B cell (primary cell): ENCODE measurements around the gene ZNRF2. TPM values are rescaled to one million over a fixed set of nuclear protein-coding genes. Genes with fewer than 3 reads are reported as not detected.

Experiments used
- ATAC-seq: fragments of 200-7000 bp; cut with Tn5 transposase; one replicate; pipeline ENCODE4 v1.10.0; 2021; ENCODE audit warnings: low read depth, mild to moderate bottlenecking, moderate number of reproducible peaks, moderate library complexity
- CTCF ChIA-PET: fragments of 350-600 bp; sonication (Branson Sonifier 250); formaldehyde crosslinking; loops from one replicate; lab custom pipeline; 2021; ENCODE audit warnings: antibody characterized with exemption, inconsistent platforms; lab: Charles Lee
- POLR2A ChIA-PET: fragments of 350-600 bp; sonication (Branson Sonifier 250); formaldehyde crosslinking; loops from one replicate; lab custom pipeline; 2021; ENCODE audit warnings: antibody characterized with exemption; lab: Charles Lee
- DNase-seq: peaks from one replicate; pipeline ENCODE4 v3.0.0; 2013
- H2AFZ ChIP-seq: 2 replicates; pipeline ENCODE4 v1.6.1; 2012; ENCODE audit warnings: mild to moderate bottlenecking, low read depth, low read length; ENCODE audit not compliant: insufficient read depth, poor library complexity, severe bottlenecking
- H3K27ac ChIP-seq, 2 donors: 1 replicate in 1 of 2; 2 replicates in 1 of 2; pipeline ENCODE4 v1.5.1; 2012 to 2013; ENCODE audit warnings: low read length in 2 of 2, mild to moderate bottlenecking in 2 of 2, moderate library complexity in 1 of 2
- H3K27me3 ChIP-seq, 4 experiments: fragments of 200-600 bp in 1 of 4; sonication (generic) in 1 of 4; replicated peaks in 1 of 4; 1 replicate in 2 of 4; 2 replicates in 2 of 4; pipeline versions ENCODE4 v1.6.1 to v1.7.0; 2013 to 2016; ENCODE audit warnings: low read length in 3 of 4, mild to moderate bottlenecking in 2 of 4, mixed read lengths in 1 of 4, moderate library complexity in 1 of 4; ENCODE audit not compliant: insufficient read depth in 4 of 4, control insufficient read depth in 3 of 4; ENCODE audit errors: control extremely low read depth in 1 of 4
- H3K36me3 ChIP-seq, 2 experiments: replicated peaks in 1 of 2; 1 replicate in 1 of 2; 2 replicates in 1 of 2; pipeline versions ENCODE4 v1.6.1 to v1.7.1; 2013; ENCODE audit warnings: low read length in 1 of 2; ENCODE audit not compliant: insufficient read depth in 2 of 2, control insufficient read depth in 1 of 2; ENCODE audit errors: control extremely low read depth in 1 of 2, extremely low read depth in 1 of 2
- H3K4me1 ChIP-seq, 2 donors: fragments of 200-600 bp in 1 of 2; sonication (generic) in 1 of 2; 1 replicate in 1 of 2; 2 replicates in 1 of 2; pipeline versions ENCODE4 v1.5.1 to v1.6.1; 2013 to 2017; ENCODE audit warnings: low read length in 2 of 2; ENCODE audit not compliant: control insufficient read depth in 2 of 2, insufficient read depth in 2 of 2
- H3K4me2 ChIP-seq: replicated peaks from 2 replicates; pipeline ENCODE3; 2012; ENCODE audit warnings: mild to moderate bottlenecking, low read depth, low read length; ENCODE audit not compliant: poor library complexity, severe bottlenecking
- H3K4me3 ChIP-seq, 5 experiments: fragments of 200-600 bp in 1 of 5; sonication (generic) in 1 of 5; 1 replicate in 3 of 5; 2 replicates in 2 of 5; pipeline versions ENCODE4 v1.5.1 to v1.7.0; 2011 to 2016; ENCODE audit warnings: low read length in 4 of 5, mild to moderate bottlenecking in 4 of 5, low read depth in 2 of 5, control low read depth in 1 of 5, moderate library complexity in 1 of 5; ENCODE audit not compliant: insufficient read depth in 1 of 5; ENCODE audit errors: control extremely low read depth in 1 of 5, extremely low read depth in 1 of 5
- H3K79me2 ChIP-seq: fragments of 200-600 bp; sonication (generic); one replicate; pipeline ENCODE4 v1.6.0; 2016; ENCODE audit warnings: low read length; ENCODE audit not compliant: control insufficient read depth, insufficient read depth
- H3K9ac ChIP-seq: fragments of 200-600 bp; sonication (generic); 2 replicates; pipeline ENCODE4 v1.6.1; 2017; ENCODE audit warnings: mild to moderate bottlenecking, low read length, moderate library complexity
- H3K9me3 ChIP-seq, 3 donors: one replicate each; pipeline versions ENCODE4 v1.6.1 to v1.7.1; 2013; ENCODE audit warnings: low read length in 2 of 3; ENCODE audit not compliant: control insufficient read depth in 2 of 3, insufficient read depth in 1 of 3; ENCODE audit errors: control extremely low read depth in 1 of 3
- H4K20me1 ChIP-seq: 2 replicates; pipeline ENCODE4 v1.6.0; 2012; ENCODE audit warnings: mild to moderate bottlenecking, low read length; ENCODE audit not compliant: insufficient read depth, control insufficient read depth, poor library complexity, severe bottlenecking
- H3K27ac Mint-ChIP-seq: one replicate; pipeline ENCODE4 v1.8.0; 2021; ENCODE audit warnings: mixed read lengths
- H3K27me3 Mint-ChIP-seq: one replicate; pipeline ENCODE4 v1.8.0; 2021; ENCODE audit warnings: mixed read lengths
- H3K4me1 Mint-ChIP-seq: one replicate; pipeline ENCODE4 v1.8.0; 2021; ENCODE audit warnings: mixed read lengths
- H3K4me3 Mint-ChIP-seq: one replicate; pipeline ENCODE4 v1.8.0; 2021; ENCODE audit warnings: mixed read lengths
- H3K9me3 Mint-ChIP-seq: one replicate; pipeline ENCODE4 v1.8.0; 2022; ENCODE audit warnings: mixed read lengths; ENCODE audit not compliant: insufficient read depth
- CTCF ChIP-seq: fragments of 200-600 bp; IDR thresholded peaks from one replicate; pipeline ENCODE4 v1.8.0; 2022; ENCODE audit warnings: antibody characterized with exemption, mild to moderate bottlenecking
- EZH2 ChIP-seq: IDR thresholded peaks from 2 replicates; pipeline ENCODE4 v1.6.1; 2012; ENCODE audit warnings: borderline replicate concordance, low read depth, mild to moderate bottlenecking, moderate library complexity, low read length; ENCODE audit not compliant: insufficient read depth, poor library complexity, severe bottlenecking
- WGBS: methylation state at CpG from one replicate; pipeline ENCODE4 v1.1.5; 2013; ENCODE audit warnings: missing lambda C conversion rate; ENCODE audit not compliant: insufficient coverage; 5-methylcytosine and 5-hydroxymethylcytosine counted together
- intact Hi-C: fragments of 100-400 bp; cut with micrococcal nuclease; formaldehyde crosslinking; loops from one replicate; pipeline ENCODE4 v1.10.0; 2022
- polyA plus RNA-seq: library from polyadenylated mRNA; depleted of rRNA; stranded (reverse); fragments of >200 nt; gene quantifications from 2 replicates; pipeline ENCODE4 v1.2.3, GENCODE V29; 2012
- total RNA-seq, 2 donors: library from RNA; stranded (reverse); fragments of 120-200 nt in 1 of 2; gene quantifications; 1 replicate in 1 of 2; 2 replicates in 1 of 2; pipeline versions ENCODE4 v1.2.3 to v1.2.4, GENCODE V29; 2013 to 2022

ZNRF2 gene
- total and polyA plus RNA-seq, 2 donors (not counting 1 experiment from before 2014, with no cell fraction given): 6.4 to 32.0 TPM

GRCh38 chr7:30310674-30311362, 26.4 kb downstream of the ZNRF2 start:
- peaks cover 0 to 2% (median 0%) of the 10 kb centered on the region in 3 donors for H3K9me3 ChIP-seq
- ChIA-PET POLR2A (no interaction called here), CTCF (interaction anchor here (1.3 kb wide), 1 partner anchor 148 kb away, joined by 3 read pairs; no protein-coding TSS in a partner anchor)
- H3K4me2 ChIP-seq: no peak overlapping the region
- H3K27ac ChIP-seq: no peak overlapping the region
- H3K79me2 ChIP-seq: peaks cover 97% of the 10 kb centered on the region
- Mint-ChIP-seq H3K4me3 (no peak overlapping the region), H3K27me3 (no peaks in the 10 kb centered on the region), H3K4me1 (peaks cover 65% of the 10 kb centered on the region), H3K9me3 (no peaks in the 10 kb centered on the region), H3K27ac (no peak overlapping the region)
- WGBS: 97% methylated on average over 5 of the region's 9 CpGs
- no peak overlapping the region for H3K9ac ChIP-seq
- H3K36me3 ChIP-seq: no peaks in the 10 kb centered on the region
- H2AFZ ChIP-seq: no peak overlapping the region
- H3K27me3 ChIP-seq: no peaks in the 10 kb centered on the region
- no peak overlapping the region for H3K4me3 ChIP-seq
- TF ChIP-seq CTCF (no peak), EZH2 (no peak)
- intact Hi-C loops: no loop called here
- H3K4me1 ChIP-seq: peaks cover 13 to 35% of the 10 kb centered on the region in 2 donors
- no peak for DNase-seq
- peaks cover 52% of the 10 kb centered on the region for H4K20me1 ChIP-seq
- no peak for ATAC-seq

GRCh38 chr7:30312178-30312577, 27.8 kb downstream of the ZNRF2 start:
- Mint-ChIP-seq H3K9me3 (no peaks in the 10 kb centered on the region), H3K4me3 (peak overlapping the region; percentile 1), H3K27ac (peak overlapping the region; percentile 34), H3K4me1 (peaks cover 63% of the 10 kb centered on the region), H3K27me3 (no peaks in the 10 kb centered on the region)
- no peak overlapping the region for H3K4me2 ChIP-seq
- H3K4me3 ChIP-seq: no peak overlapping the region
- H3K27me3 ChIP-seq: no peaks in the 10 kb centered on the region
- no peaks in the 10 kb centered on the region for H3K36me3 ChIP-seq
- H3K27ac ChIP-seq: no peak overlapping the region
- ATAC-seq (no peak), DNase-seq (no peak)
- peaks cover 97% of the 10 kb centered on the region for H3K79me2 ChIP-seq
- CTCF ChIA-PET: interaction anchor here (0.5 to 1.3 kb wide), 4 partner anchors 12 to 149 kb away, joined by 3 to 4 read pairs (median 3); no protein-coding TSS in a partner anchor
- H3K4me1 ChIP-seq: peaks cover 13 to 30% of the 10 kb centered on the region in 2 donors
- TF ChIP-seq EZH2 (no peak), CTCF (no peak)
- H3K9ac ChIP-seq: no peak overlapping the region
- H2AFZ ChIP-seq: no peak overlapping the region
- peaks cover 0 to 2% (median 0%) of the 10 kb centered on the region in 3 donors for H3K9me3 ChIP-seq
- peaks cover 38% of the 10 kb centered on the region for H4K20me1 ChIP-seq
- POLR2A ChIA-PET: interaction anchor here (1.0 to 1.2 kb wide), 2 partner anchors 9 to 49 kb away, joined by 3 read pairs; no protein-coding TSS in a partner anchor
- intact Hi-C loops: no loop called here
- 100% methylated on average over 1 of the region's 3 CpGs for WGBS
